Activated CD4-positive, alpha-beta T cell treated with anti-CD3 and anti-CD28 coated beads for 24 hours (primary cell): ENCODE measurements around the gene HPS6.
"Not testable (repeated sequence)": the region's sequence is repeated elsewhere in the genome, so short reads cannot be mapped to it uniquely, and the experiment has no call there.

Experiments
- DNase-seq, 2 donors: peaks; one replicate each; pipeline ENCODE4 v3.0.0-alpha.2; 2020; ENCODE audit warnings: low read depth in 2 of 2

HPS6 gene

DNA sequence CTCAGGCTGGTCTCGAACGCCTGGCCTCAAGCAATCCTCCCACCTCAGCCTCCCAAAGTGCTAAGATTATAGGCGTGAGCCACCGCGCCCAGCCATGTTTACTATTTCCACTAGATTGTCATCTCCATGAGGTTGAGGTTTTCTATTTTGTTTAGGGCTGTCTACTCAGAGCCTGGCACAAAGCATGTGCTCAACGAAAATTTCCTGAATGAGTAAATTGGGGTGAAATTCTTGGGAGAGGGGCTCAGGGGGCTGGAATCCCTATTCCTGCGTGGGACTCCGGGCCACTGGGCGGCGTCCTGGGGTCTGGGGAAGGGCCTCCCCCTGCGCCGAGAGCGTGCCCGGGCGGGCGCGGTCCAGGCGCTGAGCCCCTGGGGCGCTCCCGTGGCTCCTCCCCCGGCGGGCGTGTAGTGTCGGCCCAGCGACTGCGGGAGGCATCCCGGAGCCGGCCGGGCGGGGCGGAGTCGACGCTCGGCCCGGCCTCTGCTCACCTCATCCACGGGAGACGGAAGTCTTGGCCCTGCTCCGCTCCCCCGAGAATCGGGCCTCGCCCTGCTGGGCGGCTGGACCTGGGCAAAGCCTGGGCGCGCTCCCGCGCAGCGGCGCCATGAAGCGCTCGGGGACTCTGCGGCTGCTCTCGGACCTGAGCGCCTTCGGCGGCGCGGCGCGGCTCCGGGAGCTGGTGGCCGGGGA, at the start of gene HPS6:
Gene HPS6 (plus strand): TSS at position 482 of the 693 bp plus-strand sequence. CDS start 126 bp downstream, at position 608.
- DNase-seq, result peak; percentile 82 to 90

DNA sequence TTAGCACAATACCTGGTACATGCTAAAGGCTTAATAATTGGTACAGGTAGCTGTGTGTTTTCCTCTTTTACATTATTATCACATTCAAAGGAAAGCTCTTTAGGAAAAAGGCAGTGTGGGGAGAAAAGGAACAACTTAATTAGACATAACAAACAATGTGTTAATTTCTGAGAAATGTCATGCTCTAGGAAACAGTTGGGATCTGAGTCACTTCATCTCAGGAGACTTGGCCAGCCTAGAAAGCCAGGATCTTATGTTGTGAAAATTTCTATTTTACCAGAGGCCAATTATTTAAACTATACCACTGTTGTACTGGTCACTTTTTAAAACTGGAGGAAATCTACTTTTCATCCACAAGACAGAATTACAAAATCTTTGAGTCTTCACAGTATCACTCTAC, 48.7 kb upstream of the HPS6 start:
- no peak for DNase-seq

DNA sequence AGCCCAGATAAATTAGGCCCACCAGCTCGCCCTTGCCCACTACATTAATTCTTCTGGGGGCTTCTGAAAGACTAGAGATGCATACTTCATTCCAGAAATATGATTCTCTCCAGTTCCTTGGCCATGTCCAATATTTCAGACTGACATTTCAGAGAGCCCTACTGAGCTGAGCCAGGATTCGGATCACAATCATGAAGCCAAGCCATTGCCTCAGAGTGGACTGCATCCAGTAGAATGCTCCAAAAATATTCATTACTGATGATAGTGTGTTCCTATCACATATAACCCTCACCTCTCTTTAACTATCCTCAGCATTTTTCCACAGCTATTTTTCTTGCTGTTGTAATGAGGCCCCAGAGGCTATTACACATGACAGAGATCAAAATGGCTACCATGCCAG, 47.9 kb upstream of the HPS6 start:
- DNase-seq, result no peak

DNA sequence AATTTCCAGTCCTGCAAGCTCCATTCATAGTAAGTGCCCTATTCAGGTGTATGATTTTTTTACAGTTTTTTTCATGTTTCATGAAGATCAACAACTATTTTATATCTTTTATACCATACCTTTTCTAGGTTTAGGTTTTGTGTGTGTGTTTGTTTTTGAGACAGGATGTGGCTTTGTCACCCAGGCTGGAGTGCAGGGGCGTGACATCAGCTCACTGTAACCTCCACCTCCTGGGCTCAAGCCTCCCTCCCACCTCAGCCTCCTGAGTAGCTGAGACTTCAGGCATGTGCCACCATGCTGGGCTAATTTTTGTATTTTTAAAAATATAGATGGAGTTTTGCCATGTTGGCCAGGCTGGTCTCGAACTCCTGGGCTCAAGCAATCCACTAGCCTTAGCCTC, 44.2 kb upstream of the HPS6 start:
- no peak for DNase-seq

DNA sequence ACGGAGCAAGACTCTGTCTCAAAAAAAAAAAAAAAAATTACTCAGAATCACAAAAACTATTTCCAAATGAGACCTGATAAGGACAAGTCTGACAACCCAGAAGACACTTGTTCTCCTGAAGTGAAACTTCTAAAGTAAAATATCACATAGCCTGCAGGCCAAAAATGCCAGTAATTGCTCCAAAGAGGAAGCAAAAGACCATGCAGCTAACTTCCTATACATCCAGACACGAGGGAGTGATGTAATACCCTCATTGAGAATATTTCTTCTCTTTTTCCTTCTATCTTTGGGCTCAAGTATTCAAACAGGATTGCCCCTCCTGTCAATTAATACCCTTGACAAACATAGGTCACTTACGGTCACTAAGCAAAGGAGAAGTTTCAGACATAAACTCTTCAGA, 40.4 kb upstream of the HPS6 start:
- no peak for DNase-seq

DNA sequence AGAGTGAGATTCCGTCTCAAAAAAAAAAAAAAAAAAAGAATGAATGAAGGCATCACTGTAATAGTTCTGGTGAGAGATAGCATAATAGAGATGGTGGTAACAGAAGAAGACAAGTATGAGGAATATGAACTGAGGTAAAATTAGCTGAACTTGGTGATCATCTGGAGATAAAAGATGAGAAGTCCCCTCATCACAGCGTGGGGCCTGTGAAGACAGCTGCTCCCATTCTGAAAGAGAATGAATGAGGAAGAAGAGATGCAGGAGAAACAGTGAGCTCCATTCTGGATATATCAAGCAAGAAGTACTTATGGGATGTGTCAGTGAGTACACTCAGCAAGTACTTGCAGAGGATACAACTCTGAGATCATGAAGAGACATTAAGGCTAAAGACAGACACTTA, 37.9 kb upstream of the HPS6 start:
- DNase-seq, result no peak

DNA sequence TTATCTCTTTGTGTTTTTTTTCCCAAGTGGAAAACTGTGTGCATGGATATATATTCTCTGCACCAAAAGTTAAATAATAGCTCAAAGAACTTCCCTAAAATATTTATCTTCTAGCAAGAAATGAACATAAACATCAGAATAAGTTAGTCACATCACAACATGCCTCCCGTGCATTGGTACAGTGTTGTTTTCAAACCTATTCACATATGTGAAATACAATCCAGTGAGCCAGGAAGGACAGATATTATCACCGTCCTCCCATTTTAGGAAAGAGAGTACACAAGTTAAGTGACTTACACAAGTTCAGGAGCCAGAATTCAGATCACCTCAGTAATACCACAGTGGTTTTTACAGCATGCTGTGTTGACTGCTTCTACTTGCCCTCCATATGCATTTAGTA, 31.4 kb upstream of the HPS6 start:
- no peak for DNase-seq

DNA sequence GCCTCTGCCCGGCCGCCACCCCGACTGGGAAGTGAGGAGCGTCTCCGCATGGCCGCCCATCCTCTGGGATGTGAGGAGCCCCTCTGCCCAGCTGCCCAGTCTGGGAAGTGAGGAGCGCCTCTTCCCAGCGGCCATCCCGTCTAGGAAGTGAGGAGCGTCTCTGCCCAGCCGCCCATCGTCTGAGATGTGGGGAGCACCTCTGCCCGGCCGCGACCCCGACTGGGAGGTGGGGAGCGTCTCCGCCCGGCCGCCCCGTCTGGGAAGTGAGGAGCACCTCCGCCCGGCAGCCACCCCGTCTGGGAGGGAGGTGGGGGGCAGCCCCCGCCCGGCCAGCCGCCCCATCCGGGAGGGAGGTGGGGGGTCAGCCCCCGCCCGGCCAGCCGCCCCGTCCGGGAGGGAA, 29.3 kb upstream of the HPS6 start:
- DNase-seq, result not testable (repeated sequence)

DNA sequence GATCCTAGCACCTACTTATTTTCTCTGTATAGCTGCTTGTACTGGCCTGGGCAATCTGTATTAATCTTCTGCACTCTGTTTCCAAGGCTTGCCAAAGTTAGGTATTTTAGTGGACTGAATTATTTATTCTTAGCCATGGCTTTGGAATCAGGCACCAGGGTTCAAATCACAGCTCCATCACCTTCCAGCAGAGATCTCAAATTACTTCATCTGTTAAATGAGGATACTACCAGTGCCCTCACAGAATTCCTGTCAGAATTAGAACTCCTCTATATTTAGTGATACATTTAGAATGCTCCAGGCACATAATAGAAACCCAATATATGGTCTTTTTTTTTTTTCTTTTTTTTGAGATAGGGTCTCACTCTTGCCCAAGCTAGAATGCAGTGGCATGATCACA, 26.7 kb upstream of the HPS6 start:
- no peak for DNase-seq

DNA sequence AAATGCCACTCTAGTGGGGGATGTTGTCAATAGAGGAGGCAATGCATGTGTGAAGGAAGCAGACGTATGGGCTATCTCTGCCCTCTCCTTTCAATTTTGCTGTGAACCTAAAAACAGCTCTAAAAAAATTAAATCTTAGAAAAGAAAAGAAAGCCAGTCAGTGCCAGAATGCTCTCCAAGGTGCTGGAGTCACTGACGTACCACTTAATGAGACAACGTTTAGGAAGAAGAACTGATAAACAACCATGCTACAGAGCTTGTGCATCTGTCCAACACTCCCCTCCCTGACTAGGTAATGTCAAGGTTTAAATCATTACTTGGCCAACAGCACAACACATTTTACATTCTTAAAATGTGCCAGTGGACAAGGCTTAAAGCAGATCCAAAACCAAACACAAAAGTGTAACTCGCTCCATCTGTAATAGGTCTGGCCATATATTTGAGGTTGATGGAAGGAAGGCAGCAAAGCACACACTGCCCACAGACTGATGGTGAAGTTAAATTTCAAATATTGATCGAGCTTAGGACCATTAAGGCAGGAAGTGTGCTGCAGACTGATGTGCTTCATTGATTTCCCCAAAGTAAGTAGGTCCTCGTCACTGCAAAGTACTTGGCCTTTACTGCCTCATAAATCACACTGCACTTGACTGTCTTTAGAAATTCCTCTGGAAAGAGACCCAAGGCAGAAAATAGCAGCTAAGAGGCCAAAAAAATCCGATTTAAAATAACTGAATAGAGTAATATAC, 24.7 kb upstream of the HPS6 start:
- no peak for DNase-seq

DNA sequence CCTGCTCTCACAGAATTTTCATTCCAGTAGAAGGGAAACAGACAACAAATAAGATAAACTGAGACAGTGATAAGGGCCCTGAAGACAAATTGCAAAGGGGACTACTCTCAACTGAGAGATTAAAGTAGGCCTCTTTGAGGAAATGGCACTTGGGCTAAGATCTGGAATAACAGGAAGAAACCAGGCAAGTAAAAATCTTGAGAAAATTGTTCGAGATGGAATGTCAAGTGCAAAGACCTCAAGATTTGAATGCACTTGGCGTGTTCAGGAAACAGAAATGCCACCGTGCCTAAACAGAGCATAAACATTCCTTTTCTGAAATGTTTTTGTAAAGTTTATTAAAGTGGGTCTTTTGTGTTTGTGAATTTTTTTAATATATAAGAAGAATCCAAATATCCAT, 19.9 kb upstream of the HPS6 start:
- no peak for DNase-seq

DNA sequence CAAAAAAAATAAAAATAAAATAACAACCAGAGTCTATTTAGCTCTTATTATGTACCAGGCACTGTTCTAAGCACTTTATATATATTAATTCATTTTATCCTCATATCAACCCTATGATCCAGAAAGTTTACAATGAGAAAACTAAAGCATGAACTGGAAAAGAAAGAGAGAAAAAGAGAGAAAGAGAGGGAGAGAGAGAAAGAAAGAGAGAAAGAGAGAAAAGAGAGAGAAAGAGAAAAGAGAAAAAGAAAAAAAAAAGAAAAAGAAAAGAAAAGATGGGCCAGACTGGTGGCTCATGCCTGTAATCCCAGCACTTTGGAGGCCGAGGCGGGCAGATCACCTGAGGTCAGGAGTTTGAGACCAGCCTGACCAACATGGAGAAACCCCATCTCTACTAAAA, 19.1 kb upstream of the HPS6 start:
- DNase-seq, result no peak

DNA sequence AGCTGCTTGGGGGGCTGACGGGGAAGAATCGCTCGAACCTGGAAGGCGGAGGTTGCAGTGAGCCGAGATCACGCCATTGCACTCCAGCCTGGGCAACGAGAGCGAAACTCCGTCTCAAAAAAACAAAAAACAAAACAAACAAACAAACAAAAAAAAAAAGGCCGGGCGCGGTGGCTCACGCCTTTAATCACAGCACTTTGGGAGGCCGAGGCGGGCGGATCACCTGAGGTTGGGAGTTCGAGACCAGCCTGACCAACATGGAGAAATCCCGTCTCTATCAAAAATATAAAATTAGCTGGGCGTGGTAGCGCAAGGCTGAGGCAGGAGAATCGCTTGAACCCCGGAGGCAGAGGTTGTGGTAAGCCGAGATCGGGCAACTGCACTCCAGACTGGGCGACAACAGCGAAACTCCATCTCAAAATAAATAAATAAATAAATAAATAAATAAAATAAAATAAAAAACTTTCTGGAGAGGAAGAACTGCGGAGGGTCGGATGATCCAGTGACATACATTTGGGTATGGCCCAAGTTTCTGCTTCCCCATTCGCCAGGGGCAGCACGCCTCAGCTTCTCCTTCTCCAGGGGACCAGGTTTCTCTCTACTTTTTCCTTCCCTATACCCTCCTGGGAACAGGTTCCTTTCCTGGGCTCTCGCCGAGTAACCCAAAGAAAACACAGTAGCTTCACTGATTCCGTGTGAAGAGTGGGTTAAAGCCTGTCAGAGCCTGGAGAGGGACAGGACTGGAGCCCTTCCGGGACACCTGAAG, 10.1 kb upstream of the HPS6 start:
- DNase-seq, result not testable (repeated sequence)

DNA sequence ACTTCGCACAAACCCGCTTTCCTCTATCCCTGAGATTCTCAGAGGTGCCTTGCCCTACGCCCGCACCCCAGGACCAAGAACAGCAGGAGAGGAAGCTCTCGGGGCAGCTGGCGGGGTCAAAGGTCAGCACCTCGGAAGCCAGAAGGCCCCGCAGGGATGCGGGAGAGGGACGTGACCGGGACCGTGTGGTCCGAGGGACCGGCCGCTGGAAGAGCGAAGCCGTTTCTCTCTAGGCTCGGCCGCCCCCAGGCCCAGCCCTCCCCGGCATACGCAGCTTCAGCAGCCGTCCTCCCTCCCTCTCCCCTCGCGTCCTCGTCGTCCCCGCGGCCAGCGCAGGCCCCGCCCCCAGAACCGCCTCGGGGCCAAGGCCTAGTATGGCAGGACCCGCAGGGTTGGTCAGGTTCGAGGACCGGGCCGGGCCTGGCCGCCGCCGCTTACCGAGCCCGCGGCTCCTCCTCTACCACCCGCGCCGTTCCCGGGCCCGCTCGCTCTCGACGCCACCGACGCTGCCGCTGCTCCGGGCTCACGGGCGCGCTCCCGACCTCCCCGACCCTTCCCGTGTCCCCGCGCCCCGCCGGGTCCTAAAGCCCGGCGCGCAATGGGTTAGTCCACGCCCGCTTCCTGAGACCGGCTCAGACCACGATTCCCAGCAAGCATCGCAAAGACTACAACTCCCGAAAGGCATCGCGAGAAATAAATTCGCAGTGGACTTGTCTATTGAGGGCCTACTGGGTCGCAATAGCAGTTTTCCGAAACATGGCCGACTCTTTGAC, 9.3 kb upstream of the HPS6 start, which contains the start of gene ARMH3:
Gene ARMH3 (minus strand): TSS at position 527 of the 773 bp plus-strand sequence. CDS start 16,059 bp downstream, outside the sequence.
- DNase-seq, result peak; percentile 78 to 82

DNA sequence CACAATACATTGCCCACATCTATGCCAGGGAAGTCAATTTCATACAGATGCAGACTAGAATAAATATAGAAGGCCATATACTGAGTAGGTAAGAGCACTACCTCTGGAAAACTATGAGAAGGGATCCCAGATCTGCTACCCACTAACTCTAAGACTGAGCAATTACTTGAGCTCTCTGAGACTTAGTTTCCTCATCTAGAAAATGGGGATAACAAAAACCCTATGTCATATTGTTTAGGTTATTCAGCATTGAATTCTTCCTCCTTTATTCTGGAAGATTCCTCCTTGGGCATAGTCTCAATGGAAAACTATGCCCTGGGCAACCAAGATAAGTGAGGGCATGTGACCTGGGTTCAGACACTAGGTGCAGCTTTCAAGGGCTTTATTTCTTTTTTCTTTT, 5.2 kb upstream of the HPS6 start:
- DNase-seq, result no peak

DNA sequence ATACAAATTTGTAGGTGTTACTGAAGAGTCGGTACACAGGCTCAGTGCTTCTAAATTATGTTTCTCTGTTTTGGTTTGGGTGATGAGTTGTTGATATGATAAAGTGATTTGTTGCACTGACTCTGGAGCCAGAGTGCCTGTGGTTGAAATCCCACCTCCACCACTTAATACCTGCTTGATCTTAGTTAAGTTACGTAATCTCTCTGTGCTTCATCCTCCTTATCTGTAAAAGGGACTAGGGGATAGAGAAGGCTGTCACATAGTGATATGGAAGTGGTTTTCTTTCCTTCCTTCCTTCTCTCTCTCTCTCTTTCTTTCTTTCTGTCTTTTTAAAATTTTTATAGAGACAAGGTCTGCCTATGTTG, 664 bp upstream of the HPS6 start:
- DNase-seq, result no peak

DNA sequence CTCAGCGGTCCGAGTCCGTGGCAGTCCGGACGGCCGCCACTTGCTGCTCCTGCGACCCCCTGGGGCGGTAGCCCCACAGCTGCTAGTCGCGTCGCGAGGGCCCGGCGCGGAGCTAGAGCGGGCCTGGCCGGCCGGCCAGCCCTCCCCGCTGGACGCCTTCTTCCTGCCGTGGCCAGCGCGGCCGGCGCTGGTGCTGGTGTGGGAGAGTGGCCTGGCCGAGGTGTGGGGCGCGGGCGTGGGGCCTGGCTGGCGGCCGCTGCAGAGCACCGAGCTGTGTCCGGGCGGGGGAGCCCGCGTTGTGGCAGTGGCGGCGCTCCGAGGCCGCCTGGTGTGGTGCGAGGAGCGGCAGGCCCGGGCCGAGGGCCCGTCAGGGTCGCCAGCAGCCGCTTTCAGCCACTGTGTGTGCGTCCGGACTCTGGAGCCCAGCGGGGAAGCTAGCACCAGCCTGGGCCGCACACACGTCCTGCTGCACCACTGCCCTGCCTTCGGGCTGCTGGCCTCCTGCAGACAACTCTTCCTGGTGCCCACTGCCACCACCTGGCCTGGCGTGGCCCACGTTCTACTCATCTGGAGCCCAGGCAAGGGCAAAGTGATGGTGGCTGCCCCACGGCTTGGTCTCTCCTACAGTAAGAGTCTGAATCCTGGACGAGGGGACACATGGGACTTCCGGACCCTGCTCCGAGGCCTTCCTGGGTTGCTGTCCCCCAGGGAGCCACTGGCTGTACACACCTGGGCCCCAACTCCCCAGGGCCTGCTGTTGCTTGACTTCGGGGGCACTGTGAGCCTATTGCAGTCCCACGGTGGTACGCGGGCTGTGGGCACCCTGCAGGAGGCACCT, 631 bp downstream of the HPS6 start:
- DNase-seq, result peak in 1 of 2 donors; percentile 15

DNA sequence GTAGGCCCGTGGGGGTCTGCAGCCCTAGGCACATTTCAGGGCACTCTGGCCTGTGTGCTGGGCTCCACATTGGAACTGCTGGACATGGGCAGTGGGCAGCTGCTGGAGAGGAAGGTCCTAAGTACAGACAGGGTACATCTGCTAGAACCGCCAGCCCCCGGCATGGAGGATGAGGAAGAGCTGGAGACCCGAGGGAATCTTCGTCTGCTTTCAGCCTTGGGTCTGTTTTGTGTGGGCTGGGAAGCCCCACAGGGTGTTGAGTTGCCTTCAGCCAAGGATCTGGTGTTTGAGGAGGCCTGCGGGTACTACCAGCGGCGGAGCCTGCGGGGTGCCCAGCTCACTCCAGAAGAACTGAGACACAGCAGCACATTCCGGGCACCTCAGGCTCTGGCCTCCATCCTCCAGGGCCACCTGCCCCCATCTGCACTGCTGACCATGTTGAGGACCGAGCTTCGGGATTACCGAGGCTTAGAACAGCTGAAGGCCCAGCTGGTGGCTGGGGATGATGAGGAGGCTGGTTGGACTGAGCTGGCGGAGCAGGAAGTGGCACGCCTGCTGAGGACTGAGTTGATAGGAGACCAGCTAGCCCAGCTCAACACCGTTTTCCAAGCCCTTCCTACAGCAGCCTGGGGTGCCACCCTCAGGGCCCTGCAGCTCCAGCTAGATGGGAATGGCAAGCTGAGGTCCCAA, 1.4 kb downstream of the HPS6 start:
- no peak for DNase-seq

DNA sequence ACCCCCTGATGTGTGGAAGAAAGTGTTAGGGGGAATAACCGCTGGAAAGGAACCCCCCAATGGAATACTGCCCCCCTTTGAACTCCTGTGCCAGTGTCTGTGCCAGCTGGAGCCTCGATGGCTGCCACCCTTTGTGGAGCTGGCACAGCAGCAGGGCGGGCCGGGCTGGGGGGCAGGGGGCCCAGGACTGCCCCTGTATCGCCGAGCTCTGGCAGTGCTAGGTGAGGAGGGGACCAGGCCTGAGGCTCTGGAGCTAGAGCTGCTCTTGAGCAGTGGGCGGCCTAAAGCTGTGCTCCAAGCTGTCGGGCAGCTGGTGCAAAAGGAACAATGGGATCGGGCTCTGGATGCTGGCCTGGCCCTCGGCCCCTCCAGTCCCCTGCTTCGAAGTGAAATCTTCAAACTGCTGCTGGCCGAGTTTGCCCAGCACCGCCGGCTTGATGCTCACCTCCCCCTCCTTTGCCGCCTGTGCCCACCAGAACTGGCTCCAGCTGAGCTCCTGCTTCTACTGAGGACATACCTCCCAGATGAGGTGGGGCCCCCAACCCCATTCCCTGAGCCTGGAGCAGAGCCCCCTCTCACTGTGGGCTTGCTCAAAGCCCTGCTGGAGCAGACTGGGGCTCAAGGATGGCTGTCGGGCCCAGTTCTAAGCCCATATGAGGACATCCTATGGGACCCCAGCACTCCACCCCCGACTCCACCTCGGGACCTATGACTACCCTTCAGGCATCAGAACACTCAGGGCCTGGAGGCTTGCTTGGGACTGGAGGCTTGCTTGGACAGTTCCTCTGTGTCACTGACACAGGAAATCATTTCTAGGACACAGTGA, 2.2 kb downstream of the HPS6 start:
- DNase-seq, result no peak
